Fibroblast of lung (primary cell): ENCODE data around the gene GPER1.

Experiments
- EZH2 ChIP-seq: IDR thresholded peaks from 2 replicates; pipeline ENCODE4 v1.5.1; 2012; ENCODE audit warnings: low read length, control low read depth, mild to moderate bottlenecking; ENCODE audit errors: missing control alignments
- TF ChIP-seq, protein P1 (sequence below), 2 donors: IDR thresholded peaks in 1 of 2; conservative IDR thresholded peaks in 1 of 2; 1 replicate in 1 of 2; 2 replicates in 1 of 2; pipeline ENCODE4 v1.5.1; 2011 to 2012; ENCODE audit warnings: low read length in 2 of 2, control low read depth in 1 of 2, inconsistent platforms in 1 of 2, low read depth in 1 of 2, mild to moderate bottlenecking in 1 of 2

DNA sequence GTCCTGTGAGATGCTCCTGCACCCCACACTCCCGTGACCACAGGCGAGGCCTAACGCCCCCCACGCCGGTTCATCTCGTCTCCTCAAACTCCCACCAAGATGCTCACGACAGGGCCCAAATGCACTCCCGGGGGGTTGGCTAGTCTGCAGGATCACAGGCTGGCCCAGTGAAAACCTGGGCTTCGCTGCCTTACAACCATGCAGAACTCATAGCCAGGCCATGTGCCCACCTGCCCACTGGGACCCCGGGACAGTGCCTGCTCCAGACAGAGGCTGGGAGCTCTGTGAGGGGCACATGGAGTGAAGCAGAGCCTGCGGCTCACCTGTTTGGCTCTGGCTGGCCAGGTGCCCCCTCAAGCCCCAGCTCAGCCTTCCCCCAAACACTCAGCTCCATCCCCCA lies 9.4 kb upstream of the GPER1 start:
- TF ChIP-seq, protein P1, sequence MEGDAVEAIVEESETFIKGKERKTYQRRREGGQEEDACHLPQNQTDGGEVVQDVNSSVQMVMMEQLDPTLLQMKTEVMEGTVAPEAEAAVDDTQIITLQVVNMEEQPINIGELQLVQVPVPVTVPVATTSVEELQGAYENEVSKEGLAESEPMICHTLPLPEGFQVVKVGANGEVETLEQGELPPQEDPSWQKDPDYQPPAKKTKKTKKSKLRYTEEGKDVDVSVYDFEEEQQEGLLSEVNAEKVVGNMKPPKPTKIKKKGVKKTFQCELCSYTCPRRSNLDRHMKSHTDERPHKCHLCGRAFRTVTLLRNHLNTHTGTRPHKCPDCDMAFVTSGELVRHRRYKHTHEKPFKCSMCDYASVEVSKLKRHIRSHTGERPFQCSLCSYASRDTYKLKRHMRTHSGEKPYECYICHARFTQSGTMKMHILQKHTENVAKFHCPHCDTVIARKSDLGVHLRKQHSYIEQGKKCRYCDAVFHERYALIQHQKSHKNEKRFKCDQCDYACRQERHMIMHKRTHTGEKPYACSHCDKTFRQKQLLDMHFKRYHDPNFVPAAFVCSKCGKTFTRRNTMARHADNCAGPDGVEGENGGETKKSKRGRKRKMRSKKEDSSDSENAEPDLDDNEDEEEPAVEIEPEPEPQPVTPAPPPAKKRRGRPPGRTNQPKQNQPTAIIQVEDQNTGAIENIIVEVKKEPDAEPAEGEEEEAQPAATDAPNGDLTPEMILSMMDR (conservative IDR thresholded peaks at IDR 0.05 in 1 of 2, IDR thresholded peaks at IDR 0.05 in 1 of 2; ENCODE audit: low read depth in 1 of 2, low read length in 2 of 2), result no peak
- TF ChIP-seq EZH2, result no peak
